Keratinocyte (primary cell): ENCODE results near the gene RNF130. TPM values are rescaled to one million over a fixed set of nuclear protein-coding genes. Genes with fewer than 3 reads are reported as not detected.

Experiments
- DNase-seq: peaks from one replicate; pipeline ENCODE4 v3.0.0-alpha.2; 2011; ENCODE audit warnings: low read depth, missing footprints, low spot score
- FAIRE-seq: peaks from 2 replicates; lab custom pipeline; 2011; peaks lifted over from hg19 to GRCh38; lab: Jason Lieb, UNC
- H2AFZ ChIP-seq: 2 replicates; pipeline ENCODE4 v1.6.0; 2012; ENCODE audit warnings: low read length, control low read depth, inconsistent platforms; ENCODE audit not compliant: control insufficient read depth
- H3K27ac ChIP-seq: 2 replicates; pipeline ENCODE4 v1.5.1; 2011; ENCODE audit warnings: low read length; ENCODE audit not compliant: control insufficient read depth, insufficient read depth
- H3K27me3 ChIP-seq: 3 replicates; pipeline ENCODE4 v1.6.0; 2011; ENCODE audit warnings: low read length; ENCODE audit not compliant: control insufficient read depth, insufficient read depth; ENCODE audit errors: extremely low read depth
- H3K36me3 ChIP-seq, 2 experiments: 2 replicates in 1 of 2; 3 replicates in 1 of 2; pipeline ENCODE4 v1.5.1; 2011; ENCODE audit warnings: low read length in 2 of 2, mild to moderate bottlenecking in 1 of 2; ENCODE audit not compliant: control insufficient read depth in 2 of 2, insufficient read depth in 2 of 2; ENCODE audit errors: extremely low read depth in 1 of 2
- H3K4me1 ChIP-seq: 3 replicates; pipeline ENCODE4 v1.5.1; 2011; ENCODE audit warnings: low read length; ENCODE audit not compliant: control insufficient read depth, insufficient read depth; ENCODE audit errors: extremely low read depth
- H3K4me2 ChIP-seq: 3 replicates; pipeline ENCODE4 v1.6.0; 2011; ENCODE audit warnings: low read depth, low read length; ENCODE audit not compliant: control insufficient read depth, insufficient read depth; ENCODE audit errors: extremely low read depth
- H3K4me3 ChIP-seq, 3 experiments: fragments of 200-600 bp in 1 of 3; sonication (generic) in 1 of 3; 2 replicates in 2 of 3; 3 replicates in 1 of 3; pipeline ENCODE4 v1.5.1; 2011 to 2016; ENCODE audit warnings: low read length in 3 of 3, mild to moderate bottlenecking in 3 of 3, control low read depth in 2 of 3, inconsistent platforms in 1 of 3, low read depth in 1 of 3, mixed read lengths in 1 of 3, mixed run types in 1 of 3, moderate library complexity in 1 of 3; ENCODE audit not compliant: control insufficient read depth in 2 of 3, insufficient read depth in 2 of 3; ENCODE audit errors: extremely low read depth in 1 of 3
- H3K79me2 ChIP-seq: 2 replicates; pipeline ENCODE4 v1.6.0; 2012; ENCODE audit warnings: low read length; ENCODE audit not compliant: control insufficient read depth, insufficient read depth
- H3K9ac ChIP-seq: 3 replicates; pipeline ENCODE4 v1.6.0; 2011; ENCODE audit warnings: low read length; ENCODE audit not compliant: control insufficient read depth, insufficient read depth; ENCODE audit errors: extremely low read depth
- H3K9me1 ChIP-seq: 3 replicates; pipeline ENCODE4 v1.6.0; 2011; ENCODE audit warnings: low read length; ENCODE audit not compliant: control insufficient read depth, insufficient read depth; ENCODE audit errors: extremely low read depth
- H3K9me3 ChIP-seq: 2 replicates; pipeline ENCODE4 v1.5.1; 2012; ENCODE audit warnings: low read depth, low read length; ENCODE audit not compliant: control insufficient read depth
- H4K20me1 ChIP-seq: 3 replicates; pipeline ENCODE4 v1.6.0; 2011; ENCODE audit warnings: low read length; ENCODE audit not compliant: control insufficient read depth, insufficient read depth; ENCODE audit errors: extremely low read depth
- EZH2 ChIP-seq: IDR thresholded peaks from one replicate; pipeline ENCODE4 v1.6.1; 2012; ENCODE audit warnings: inconsistent platforms, mild to moderate bottlenecking, low read length, moderate library complexity
- dilution Hi-C: fragments of 300-500 bp; cut with MboI; formaldehyde crosslinking; loops from one replicate; pipeline ENCODE4 v1.7.0; 2020; ENCODE audit warnings: low sequenced_read_pairs; ENCODE audit not compliant: extremely low pct_ligation_motif_present
- polyA plus RNA-seq, 5 experiments: library from polyadenylated mRNA; depleted of rRNA in 3 of 5; stranded (reverse) in 3 of 5; stranded (forward) in 1 of 5; unstranded in 1 of 5; fragments of >200 nt; gene quantifications; 1 replicate in 1 of 5; 2 replicates in 3 of 5; 3 replicates in 1 of 5; pipeline versions ENCODE4 v1.2.1 to v1.2.3, GENCODE V29; 2011 to 2012; ENCODE audit warnings: missing spikeins in 2 of 5, low read depth in 1 of 5, low replicate concordance in 1 of 5
- TF ChIP-seq, protein P1 (sequence below), 3 experiments: IDR thresholded peaks in 1 of 3; conservative IDR thresholded peaks in 1 of 3; optimal IDR thresholded peaks in 1 of 3; 2 replicates in 2 of 3; 3 replicates in 1 of 3; pipeline versions ENCODE3 to v1.5.1; 2011; ENCODE audit warnings: low read length in 3 of 3, mild to moderate bottlenecking in 3 of 3, moderate library complexity in 2 of 3, control low read depth in 1 of 3, inconsistent platforms in 1 of 3; ENCODE audit not compliant: insufficient read depth in 2 of 3; ENCODE audit errors: extremely low read depth in 1 of 3

RNF130 gene
- polyA plus RNA-seq, 1 donor (not counting 4 experiments of a cell fraction or from before 2014, with no cell fraction given): 20.0 TPM

GRCh38 chr5:180070756-180071530, 616 bp downstream of the RNF130 start:
- FAIRE-seq (no peak), DNase-seq (no peak)
- peaks cover 13% of the 10 kb centered on the region for H3K27me3 ChIP-seq
- peaks cover 19% of the 10 kb centered on the region for H3K79me2 ChIP-seq
- peaks cover 18% of the 10 kb centered on the region for H3K4me1 ChIP-seq
- H2AFZ ChIP-seq: peak overlapping the region; percentile 92
- no peaks in the 10 kb centered on the region for H4K20me1 ChIP-seq
- H3K4me3 ChIP-seq: peak overlapping the region; percentile 66 to 90 (median 81)
- no peaks in the 10 kb centered on the region for H3K9me1 ChIP-seq
- peak overlapping the region; percentile 79 for H3K9ac ChIP-seq
- H3K27ac ChIP-seq: peak overlapping the region; percentile 43
- dilution Hi-C loops: no loop called here
- H3K4me2 ChIP-seq: peak overlapping the region; percentile 83
- peaks cover 4% of the 10 kb centered on the region for H3K9me3 ChIP-seq
- TF ChIP-seq EZH2: no peak
- TF ChIP-seq, protein P1, sequence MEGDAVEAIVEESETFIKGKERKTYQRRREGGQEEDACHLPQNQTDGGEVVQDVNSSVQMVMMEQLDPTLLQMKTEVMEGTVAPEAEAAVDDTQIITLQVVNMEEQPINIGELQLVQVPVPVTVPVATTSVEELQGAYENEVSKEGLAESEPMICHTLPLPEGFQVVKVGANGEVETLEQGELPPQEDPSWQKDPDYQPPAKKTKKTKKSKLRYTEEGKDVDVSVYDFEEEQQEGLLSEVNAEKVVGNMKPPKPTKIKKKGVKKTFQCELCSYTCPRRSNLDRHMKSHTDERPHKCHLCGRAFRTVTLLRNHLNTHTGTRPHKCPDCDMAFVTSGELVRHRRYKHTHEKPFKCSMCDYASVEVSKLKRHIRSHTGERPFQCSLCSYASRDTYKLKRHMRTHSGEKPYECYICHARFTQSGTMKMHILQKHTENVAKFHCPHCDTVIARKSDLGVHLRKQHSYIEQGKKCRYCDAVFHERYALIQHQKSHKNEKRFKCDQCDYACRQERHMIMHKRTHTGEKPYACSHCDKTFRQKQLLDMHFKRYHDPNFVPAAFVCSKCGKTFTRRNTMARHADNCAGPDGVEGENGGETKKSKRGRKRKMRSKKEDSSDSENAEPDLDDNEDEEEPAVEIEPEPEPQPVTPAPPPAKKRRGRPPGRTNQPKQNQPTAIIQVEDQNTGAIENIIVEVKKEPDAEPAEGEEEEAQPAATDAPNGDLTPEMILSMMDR (optimal IDR thresholded peaks at IDR 0.05 in 1 of 3, IDR thresholded peaks at IDR 0.05 in 1 of 3, conservative IDR thresholded peaks at IDR 0.05 in 1 of 3; ENCODE audit: extremely low read depth in 1 of 3, insufficient read depth in 2 of 3, low read length in 3 of 3): no peak
- H3K36me3 ChIP-seq: no peaks in the 10 kb centered on the region

DNA sequence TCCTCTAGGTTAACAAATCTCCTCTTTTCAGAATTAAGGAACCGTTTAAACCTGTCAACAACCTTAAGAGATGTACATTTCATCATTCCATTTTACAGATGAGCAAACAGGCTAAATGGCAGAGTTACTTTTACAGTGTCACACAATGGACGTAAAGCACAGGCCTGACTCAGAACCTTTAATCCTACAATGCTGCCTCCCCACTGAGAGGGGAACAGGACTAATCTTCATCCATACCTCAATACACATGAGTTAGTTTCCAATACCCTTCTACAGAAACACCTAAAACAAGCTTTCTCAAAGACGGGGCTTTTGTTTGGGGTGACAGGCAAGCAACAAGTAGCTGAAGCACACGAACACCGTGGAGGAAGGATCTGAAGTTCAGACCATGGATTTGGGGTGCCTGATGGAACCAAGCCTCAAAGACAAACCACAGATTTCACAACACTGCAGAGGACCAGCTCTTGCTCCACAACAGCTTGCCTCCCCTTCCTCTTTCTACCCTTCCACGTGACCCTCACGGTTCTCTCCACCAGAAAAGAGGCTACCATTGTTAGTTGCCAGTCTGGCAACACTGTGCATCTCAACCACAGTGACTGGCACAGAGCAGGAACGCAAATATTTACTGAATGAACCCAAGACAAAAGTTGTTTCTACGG, 1.8 kb downstream of the RNF130 start:
- Histone ChIP-seq H3K79me2 (peaks cover 19% of the 10 kb centered on the region), H4K20me1 (no peaks in the 10 kb centered on the region), H3K4me1 (peaks cover 18% of the 10 kb centered on the region), H3K9me1 (no peaks in the 10 kb centered on the region), H3K9ac (no peak overlapping the region), H3K4me2 (peak overlapping the region; percentile 83), H3K27me3 (peaks cover 10% of the 10 kb centered on the region), H3K9me3 (peaks cover 4% of the 10 kb centered on the region), H3K27ac (no peak overlapping the region), H3K36me3 (no peaks in the 10 kb centered on the region), H2AFZ (no peak overlapping the region), H3K4me3 (no peak overlapping the region)
- DNase-seq: no peak
- dilution Hi-C loops: no loop called here
- no peak for TF ChIP-seq EZH2
- FAIRE-seq: peak; percentile 26
